ENCODE measurements around the gene CNOT1.

DNA sequence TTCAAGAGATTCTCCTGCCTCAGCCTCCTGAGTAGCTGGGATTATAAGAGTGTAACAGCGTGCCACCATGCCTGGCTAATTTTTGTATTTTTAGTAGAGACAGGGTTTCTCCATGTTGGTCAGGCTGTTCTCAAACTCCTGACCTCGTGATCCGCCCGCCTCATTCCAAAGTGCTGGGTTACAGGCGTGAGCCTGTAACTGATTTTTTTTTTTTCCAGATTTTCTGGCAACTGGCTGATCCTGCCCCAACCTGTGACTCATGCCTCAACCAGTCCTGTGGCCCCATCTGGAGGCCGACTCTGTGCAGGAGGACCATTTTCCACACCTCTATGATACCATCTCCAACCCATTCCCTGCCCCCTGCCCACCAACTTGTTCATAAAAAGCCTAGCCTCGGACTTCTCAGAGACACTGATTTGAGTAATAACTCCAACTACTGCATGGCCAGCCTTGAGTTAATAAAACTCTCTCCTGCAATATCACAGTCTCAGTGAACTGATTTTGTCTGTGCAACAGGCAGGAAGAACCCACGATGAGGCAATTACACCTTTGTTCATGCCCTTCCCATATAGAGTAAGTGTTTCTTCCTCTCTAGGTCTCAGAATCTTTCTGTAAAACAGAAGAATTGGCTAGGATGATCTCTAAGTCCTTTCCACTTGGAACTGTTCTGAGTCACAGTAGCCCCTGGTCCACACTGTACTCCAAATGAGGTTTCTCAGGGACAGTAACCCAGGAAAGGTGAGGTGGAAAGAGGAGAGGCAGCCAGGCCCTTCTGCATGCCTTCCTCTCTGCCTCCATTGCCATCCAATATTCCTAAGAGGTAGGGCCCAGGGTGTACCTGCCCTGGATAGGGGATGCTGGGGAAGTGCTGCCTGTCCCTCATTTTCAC is 8.8 kb upstream of the CNOT1 start:
- TF ChIP-seq POLR2AphosphoS5 (IDR thresholded peaks at IDR 0.05; ENCODE audit: low read depth, low read length) (no peak), POLR2A (IDR thresholded peaks at IDR 0.05; ENCODE audit: low read depth, low read length) (no peak), TAF1 (IDR thresholded peaks at IDR 0.05; ENCODE audit: borderline replicate concordance, low read depth, low read length) (no peak)

Measured in GM12892 (cell line).